DMS114 treated with DMSO at 0.1 percent for 48 hours (cell line): ENCODE data around the gene TRNP1.

Experiments
- DNase-seq: peaks from one replicate; lab custom pipeline; 2025; ENCODE audit not compliant: unreplicated experiment; lab: John Stamatoyannopoulos, UW

Gene TRNP1

DNA sequence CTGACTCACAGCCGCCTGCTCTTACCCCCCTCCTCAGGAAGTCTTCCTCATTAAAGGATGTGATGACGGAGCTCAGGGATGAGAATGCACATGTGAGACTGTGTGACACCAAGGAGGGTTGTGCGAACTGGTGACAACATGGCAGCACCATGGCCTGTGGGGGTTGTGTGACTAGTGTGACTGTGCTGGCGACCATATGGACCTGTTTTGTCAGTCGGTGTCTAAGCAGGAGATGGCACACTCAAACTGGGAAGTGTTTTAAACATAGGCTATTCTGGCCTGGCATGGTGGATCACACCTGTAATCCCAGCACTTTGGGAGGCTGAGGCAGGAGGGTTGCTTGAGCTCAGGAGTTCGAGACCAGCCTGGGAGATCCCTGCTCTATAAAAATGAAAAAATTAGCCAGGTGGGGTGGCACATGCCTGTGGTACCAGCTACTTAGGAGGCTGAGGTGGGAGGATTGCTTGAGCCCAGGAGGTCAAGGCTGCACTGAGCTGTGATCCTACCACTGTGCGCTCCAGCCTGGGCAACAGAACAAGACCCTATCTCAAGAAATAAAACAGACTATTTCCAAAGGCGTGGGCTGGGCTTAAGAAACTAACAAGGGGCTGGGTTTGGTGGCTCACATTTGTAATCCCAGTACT, 7.4 kb downstream of the TRNP1 start:
- no peak for DNase-seq

DNA sequence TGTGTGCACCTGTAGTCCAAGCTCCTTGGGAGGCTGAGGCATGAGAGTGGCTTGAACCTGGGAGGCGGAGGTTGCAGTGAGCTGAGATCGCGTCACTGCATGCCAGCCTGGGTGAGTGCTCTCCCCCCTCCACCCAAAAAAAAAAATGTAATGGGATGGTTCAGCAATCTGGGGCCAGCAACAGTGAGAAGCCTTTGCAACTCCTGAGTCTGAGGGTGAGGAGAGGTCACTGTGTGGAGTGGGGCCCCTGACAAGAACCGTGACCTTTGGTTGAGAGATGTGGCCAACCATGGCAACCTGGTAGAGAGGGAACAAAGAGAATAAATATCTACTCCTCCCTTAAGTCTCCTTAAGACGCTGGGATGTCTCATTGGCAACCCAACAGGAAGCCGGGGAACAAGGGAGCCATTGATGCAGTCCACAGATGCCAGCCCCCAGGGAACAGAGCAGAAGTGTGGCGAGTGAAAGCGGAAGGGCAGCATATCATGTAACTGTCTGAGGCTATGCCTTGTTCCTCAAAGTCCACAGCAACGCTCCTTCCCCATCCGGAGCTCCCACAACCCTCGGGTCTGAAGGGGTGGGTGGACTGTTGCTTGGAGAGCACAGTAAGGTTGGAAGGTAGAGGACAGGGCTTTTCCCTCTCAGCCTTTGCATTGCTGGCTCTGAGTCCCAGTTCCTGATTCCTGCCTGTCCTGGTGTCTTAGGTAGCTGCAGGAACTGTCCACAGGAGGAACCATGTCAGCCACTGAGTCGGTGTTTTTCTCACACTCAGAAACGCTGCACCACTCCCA, 8.3 kb downstream of the TRNP1 start:
- DNase-seq = no peak

DNA sequence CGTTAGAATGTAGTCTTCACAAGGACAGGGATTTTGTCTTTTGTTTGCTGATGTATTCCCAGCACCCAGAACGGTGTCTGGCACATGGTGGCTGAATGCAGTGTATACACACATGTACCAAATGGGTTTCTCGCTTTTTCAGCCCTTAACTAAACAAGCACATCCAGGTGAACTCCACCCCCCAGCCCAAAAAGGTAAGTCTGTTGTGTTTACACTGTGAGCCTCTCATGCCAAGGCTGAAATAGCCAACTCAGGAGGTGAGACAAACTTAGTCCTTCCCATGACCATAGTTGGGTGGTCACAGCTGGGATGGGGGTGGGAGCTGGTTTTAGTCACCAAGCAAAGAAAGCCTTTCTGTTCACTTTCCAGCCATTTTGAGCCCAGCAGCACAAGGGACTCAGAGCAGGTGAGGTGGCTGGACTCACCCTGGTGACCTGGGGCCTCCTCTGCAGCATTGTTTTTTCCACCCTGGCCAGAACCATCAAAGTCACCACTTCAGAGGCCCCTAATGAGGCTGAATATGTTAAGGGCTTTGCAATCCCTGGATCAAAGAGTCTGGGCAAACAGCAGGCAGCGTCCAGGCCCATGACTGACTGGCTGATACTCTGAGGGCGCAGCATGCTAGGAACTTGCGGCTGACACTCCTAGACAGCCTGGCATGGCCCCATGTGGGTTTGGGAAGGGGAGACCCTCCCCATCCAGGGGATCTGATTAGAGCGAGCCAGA, 10.4 kb downstream of the TRNP1 start:
- DNase-seq = no peak

DNA sequence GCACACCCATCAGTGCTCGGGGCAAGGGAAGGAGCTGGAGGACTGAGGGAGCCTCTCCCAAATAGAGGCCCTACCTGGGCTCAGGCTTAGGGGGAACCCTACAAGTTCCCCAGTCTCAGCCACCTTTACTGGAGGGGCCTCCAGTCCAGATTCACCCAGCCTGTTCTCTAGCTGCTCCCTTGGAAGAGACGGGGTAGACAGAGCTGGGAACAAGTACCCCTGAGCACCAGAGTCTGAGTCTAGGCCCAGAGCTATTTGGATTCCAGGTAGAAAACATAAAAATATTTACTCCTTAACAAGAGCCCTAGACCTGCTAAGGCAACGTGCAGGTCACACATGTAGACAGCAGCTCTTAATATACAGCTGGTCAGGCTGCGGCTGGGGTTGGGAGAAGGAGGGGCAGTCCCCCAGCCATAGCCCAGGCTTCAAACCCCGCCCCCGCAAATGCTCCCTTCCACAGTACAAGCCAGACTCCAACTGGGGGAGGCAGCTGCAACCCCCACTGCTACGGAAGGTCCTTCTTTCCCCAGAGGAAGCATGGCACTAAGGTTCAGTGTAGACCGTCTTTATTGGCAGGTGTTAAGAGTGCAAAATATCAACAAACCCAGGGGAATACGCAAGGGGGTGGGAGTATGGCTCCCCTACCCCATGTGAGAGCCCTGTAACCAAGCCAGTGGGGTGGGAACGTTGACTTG, 11.1 kb downstream of the TRNP1 start:
- no peak for DNase-seq

DNA sequence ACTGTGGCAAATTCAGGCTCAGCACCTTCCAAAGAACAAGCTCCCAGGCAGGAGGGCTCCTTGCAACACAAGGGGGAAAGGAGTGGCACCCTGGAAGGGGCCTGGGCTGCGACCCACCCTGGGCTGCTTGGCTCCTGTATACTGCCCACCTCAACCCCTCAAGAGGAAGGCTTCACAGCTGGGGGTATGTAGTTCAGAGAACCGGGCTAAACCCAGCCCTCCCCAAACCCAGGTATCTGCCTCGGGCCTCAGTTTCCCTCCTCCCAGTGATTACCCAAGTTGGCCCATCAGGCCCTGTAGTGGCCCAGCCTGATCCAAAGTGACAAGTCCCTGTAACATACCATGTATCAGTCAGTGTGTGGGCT, 11.7 kb downstream of the TRNP1 start:
- no peak for DNase-seq

DNA sequence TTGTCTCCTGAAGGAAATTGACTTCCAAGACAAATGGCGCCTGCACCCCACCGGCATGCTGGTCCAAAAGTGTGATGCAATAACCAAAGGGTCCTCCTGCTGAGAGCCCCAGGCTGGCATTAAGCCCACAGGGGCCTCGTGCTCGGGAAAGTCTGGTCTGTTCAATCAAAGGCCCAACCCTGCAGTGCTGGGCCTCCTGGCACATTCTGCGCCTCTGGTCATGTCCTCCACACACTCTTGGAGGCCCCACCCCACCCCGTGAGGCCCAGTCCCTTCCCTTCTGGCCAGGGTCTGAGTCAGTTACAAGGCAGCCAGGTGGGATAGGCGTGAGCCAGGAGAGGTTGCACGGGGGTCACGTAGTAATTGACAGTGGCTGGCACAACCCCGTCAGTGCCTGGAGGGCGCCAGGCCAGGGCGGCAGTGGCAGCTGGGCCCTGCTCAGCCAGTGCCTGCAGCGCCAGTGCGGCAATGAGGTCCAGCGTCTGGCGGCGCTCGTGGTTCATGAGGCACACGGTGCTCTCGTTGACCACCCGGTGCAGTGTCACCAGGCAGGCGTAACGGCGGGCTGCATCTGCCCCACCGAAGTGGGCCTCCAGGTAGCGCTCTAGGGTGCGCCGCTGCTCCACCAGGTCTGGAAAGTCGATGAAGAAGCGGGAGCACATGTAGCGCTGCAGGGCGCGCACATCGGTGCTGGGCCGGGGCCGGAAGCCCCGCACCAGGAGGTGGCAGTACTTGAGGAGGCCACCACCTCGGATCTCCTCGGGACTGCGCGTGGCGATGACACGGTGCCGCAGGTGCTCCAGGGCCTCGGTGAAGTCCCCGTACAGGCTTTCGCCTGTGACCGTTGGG, 12.4 kb downstream of the TRNP1 start:
- DNase-seq = no peak

DNA sequence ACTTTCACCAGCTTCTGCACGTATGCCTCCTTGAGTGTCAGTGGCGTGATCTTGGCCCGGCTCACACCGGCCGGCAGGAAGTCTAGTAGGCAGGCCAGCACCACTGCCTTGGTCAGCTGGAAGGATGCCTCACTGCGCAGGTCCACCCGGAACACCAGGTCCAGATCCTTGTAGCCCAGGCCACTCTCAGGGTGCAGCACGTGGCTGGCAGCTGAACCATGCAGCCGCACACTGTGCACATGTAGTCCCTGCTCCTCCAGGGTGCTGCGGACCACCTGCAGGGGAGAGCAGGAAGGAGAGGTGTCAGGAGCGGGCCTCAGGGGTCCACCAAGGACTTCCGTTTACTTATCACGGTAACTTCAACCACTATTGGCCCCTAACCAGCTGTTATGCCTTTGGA, 13.2 kb downstream of the TRNP1 start:
- DNase-seq = no peak

DNA sequence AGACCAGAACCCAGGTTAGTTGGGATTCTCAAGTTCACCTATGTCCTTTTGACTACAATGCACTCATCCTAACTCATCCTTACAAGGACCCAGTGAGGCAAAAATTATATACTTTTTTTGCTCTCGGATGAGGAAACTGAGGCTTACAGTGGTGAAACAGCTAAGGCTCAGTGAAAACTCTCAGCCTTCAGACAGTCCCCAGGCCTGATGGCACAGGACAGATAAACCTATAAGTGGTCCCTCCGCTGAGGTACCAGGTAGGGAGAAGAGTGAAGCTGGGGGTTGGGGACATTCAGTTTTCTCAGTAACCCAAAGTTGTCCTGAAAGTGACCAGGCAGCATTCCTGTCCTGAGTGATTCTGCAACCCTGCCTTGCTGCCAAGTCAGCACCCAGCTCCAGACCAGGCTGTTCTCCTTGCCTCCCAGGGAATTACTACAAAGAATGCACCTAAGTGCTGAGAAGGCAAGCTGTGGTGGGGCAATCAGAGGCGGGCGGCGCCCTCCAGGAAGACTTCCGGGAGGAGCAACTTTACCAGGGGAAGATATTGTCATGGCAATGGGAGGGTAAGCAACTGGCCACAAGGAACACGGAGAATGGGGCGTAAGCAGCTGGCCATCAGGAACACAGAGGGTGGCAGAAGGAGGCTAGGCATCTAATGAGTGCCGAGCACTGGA, 14.6 kb downstream of the TRNP1 start:
- no peak for DNase-seq

DNA sequence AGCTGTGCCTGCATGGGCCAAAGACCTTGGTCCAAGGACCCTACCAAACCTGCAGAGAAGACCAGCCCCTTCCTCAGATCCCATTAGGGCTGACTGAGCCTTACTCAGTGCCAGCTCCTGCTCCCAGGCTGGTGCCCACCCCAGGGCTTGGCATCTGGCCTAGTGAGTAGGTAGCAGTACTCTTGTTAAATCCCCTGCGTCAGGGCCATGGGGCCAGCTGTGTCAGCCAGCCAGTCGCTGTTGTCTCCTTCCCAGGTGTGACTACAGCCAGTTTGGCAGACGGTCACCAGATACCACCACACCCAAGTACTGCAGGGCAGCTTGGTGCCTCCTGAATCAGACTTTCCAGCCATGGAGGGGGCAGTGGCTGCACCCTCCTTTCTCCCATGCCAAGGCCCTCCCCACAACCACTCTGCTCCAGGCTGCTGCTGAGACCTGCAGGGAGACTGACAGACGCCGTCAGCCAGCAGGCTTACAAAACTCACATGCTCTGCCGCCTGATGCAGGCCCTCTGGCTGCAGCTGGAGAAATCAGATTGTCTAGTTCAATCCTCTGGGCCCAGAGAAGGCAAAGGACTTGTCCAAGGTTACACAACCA, 16.2 kb downstream of the TRNP1 start:
- no peak for DNase-seq

DNA sequence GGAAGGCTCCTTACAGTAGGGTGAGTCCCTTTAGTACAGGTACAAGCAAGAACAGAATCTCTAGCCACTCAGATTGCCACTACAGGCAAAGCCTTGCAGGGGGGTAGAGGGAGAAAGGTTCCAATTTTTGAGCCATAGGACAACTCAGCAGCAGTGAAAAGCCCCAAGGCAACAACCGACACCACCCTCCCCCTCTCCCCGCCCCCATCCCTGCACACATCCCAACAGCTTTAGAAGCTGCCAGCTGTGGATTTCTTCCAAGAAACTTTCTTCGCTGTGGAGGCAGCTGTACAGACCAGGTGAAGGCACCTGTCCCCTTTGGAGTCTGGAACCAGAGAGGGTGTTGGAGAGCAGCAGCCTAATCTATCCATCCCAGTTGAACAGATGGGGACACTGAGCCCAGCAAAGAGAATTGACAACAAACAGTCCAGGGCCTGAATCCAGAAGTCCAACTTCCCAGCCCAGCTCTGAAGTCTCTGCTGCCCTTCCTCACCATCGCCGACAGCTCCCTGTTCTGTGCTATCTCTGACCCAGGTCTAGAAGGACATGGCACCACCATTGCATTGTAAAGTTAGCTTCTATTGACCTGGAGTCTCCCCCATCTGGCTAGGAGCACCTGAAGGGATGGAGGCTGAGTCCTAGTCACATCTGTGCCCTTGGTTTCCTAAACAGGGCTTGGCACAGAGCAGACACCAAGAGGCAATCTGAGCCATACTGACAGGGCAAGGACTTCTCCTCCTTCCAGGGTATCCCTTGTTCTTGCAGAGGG, 16.9 kb downstream of the TRNP1 start:
- no peak for DNase-seq

DNA sequence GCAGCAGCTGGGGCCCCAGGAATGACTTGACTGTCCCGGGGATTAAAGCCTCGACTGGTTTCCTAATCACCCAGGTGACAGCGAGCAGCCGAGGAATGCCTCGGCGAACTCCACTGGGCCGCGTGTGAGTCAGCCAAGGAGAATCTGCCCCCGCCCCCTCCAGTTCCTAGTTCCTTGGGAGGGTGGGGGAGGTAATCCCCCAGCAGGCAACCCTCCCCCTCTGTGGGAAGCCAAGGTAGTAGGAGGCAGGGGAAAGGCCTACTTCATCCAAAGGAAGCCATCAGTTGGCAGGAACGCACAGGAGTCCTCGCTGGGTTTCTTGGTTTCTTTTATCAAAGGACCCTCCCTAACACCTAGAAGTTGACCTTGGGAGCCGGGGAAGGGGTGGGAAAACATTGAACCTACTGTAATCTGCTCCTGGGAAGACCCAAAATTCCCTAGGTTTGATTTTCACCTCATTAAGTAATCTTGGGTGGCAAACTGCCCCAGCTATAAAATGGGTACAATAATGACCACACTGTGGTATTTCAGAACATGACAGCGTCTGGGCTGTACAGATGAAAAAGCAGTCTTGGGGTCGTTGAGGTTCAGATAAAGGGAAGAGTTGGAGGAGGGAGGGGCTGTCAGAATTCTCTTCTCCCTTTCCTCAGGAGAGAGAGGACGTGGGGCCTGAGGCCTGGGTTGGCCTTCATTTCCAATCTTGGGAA, 17.7 kb downstream of the TRNP1 start:
- no peak for DNase-seq

DNA sequence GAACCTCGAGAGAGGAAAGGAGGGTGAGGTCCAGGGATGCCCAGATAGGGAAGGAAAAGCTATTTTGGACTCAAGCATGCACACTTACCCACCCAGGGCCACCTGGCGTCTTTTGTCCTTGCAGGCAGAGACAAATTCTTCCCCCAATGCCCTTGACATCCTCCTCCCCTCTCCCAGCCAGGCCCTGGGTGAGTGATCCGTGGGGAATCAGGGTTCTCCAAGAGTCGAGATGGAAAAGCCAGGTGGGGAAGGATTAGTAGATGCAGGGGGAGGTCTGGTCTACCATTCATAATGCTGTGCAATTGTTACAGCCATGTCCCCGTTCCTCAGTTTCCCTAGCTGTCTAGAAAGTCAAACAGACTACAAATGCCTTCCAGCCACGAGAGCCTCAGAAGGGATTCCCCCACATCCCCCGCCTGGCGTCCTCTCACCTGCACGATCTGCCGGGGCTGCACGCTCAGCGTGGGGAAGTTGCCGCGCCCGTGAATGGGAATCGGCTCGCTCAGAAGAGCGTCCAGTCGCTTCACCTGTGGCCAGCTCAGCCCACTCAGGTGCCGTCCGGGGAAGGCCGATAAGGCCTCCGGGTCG, 18.6 kb downstream of the TRNP1 start:
- no peak for DNase-seq

DNA sequence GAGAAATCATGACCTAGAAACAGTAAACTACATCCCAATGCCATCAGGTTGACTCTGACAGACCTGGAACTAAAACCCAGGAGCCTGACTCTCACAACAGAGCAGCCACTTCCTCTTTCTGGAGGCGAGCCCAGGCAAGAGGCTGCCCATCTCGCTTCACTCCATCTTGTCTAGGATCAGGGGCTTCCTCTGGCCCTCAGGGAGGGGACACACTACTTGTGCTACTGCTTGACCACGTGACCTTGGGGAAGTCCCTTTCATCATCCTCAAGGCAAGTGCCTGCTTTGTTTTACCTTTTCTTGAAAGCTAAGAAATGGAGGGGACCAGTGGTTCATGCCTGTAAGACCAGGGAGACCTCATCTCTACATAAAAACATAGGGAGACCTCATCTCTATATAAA, 21.8 kb downstream of the TRNP1 start:
- DNase-seq = no peak

DNA sequence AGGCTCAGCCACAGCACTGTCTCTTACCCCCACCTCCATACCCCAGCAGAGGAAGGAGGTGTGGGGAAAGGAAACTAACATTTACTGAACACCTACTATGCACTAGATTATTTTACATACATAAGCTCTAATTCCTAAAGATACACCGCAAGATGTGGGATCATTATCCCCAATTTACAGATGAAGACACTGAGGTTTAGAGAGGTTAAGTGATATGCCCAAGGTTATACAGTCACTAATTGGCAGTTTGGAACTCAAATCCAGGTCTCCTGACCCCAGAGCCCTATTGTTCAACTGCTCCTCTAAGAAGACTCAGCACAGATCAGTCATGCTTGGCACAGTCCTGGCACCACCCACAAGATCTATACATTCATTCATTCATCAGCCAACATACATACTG, 22.9 kb downstream of the TRNP1 start:
- DNase-seq = no peak

DNA sequence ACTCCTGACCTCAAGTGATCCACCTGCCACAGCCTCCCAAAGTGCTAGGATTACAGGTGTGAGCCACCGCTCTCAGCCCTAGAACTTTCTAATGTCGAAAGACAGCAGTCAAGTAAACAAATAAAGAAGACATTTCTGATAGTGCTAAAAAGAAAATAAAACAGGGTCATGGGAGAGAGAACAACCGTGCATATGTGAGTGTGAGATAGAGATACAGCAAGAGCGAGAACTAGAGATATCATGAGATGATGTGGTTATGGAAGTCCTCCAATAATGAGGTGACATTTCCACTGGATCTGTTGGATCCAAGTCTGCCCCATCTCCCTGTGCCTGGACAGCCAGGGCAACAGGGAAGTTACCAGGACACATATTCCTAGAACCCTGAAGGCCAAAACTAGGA, 23.7 kb downstream of the TRNP1 start:
- DNase-seq = no peak

DNA sequence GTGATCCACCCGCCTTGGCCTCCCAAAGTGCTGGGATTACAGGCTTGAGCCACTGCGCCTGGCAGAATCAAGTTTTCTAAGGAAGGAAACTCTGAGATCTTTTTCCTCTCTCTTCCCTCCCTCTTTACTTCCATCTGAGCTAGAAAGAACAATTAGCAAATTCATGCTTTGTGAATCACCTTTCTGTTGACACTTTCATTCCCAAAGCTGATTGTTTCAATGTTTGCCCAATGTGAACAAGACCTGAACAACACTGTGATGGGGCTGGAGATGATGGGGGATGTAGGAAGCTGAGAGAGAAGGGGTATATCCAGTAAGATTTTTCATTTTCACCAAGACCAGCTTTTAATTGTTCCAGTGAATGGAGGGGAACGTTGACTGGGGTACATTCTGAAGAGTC, 24.8 kb downstream of the TRNP1 start:
- DNase-seq = no peak

DNA sequence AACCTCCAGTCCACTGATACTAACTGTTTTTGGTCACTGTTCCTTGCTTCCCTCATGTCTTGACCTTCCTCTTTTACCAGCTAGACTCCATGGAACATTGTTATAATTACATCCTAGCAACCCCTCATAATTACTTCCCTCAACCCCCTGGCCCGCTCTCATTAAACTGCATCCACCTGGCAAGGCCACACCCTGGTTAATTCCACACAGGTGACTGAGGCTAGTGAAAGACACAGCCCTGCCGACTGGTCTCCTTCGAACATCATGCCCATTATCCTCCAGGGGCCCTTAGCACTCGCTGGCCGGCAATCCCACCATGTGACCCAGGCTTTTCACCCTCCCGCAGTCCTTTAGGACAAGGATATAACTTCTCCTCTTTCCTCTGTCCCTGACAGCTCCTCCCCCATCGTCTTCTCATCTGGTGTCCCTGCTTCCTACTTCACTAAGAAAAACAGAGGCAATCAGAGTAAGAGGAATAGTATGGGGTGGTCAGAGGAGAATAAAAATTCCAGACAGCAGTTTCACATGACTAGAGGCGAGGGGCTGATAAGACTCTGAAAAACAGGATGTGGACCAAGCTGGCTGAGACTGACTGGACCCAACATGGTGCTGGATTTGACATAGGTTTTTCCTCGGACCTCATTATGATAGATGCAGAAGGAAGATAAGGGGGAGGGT, 28.0 kb downstream of the TRNP1 start:
- DNase-seq = no peak

DNA sequence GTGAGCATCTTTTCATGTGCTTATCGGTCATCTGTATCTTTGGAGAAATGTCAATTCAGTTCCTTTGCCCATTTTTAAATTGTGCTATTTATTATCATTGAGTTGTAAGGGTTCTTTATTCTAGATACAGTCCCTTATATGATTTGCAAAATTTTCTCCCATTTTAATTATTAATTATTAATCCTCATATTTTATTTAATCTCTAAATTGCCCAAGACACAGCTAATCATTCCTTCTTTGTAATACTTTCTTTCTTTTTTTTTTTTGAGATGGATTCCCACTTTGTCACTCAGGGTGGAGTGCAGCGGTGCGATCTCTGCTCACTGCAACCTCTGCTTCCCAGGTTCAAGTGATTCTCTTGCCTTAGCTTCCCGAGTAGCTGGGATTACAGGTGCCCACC, 32.2 kb downstream of the TRNP1 start:
- no peak for DNase-seq
